Measurements from ENCODE around the gene MPDZ. TPM values are rescaled to one million over a fixed set of nuclear protein-coding genes. Genes with fewer than 3 reads are reported as not detected.

MPDZ gene
- total RNA-seq, 1 donor from 2014 or later, result 70.7 TPM

DNA sequence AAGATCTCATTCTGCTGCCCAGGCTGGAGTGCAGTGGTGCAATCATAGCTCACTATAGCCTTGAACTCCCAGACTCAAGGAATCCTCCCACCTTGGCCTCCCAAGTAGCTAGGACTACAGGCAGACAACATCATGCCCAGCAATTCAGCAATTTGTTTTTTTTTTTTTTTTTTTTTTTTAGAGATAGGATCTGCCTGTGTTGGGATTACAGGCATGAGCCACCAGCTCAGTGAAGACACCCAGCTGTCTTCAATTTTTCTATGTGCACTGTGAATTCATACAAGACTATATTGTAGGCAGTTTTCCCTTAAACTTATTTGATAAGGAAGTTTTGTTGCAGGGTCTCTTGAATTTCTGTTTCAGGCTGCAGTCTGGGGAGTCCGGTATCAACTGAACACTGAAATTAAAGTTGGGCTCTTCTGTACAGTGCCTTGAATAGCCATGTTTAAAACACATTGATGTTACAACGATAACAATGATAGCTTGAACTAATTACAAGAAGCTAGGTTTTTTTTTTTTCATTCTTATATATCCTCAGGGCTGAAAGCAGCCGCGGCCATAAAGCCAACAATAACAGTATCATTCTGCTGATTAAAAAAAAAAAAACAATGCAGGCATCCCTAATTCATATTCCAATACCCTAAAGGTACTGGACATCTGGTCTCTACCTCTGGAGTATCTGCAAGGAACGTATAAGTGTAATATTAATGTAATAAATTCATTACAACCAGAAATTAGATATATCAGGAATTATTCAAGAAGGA is 63.5 kb downstream of the MPDZ start:
- H3K4me1 ChIP-seq, result no peaks in the 10 kb centered on the region
- H3K27ac ChIP-seq (replicated peaks), result no peak overlapping the region
- no peaks in the 10 kb centered on the region for H3K9me3 ChIP-seq (replicated peaks)
- H3K4me3 ChIP-seq, result no peak overlapping the region
- no peaks in the 10 kb centered on the region for H3K27me3 ChIP-seq (ENCODE audit: low read depth)
- TF ChIP-seq CTCF (IDR thresholded peaks at IDR 0.05; ENCODE audit: borderline replicate concordance), result no peak
- no peak for DNase-seq
- H3K36me3 ChIP-seq, result peaks cover 64% of the 10 kb centered on the region
- intact Hi-C loops (cut with micrococcal nuclease), result no loop called here

- no peak for DNase-seq
- H3K27ac ChIP-seq (replicated peaks), result no peak overlapping the region
- peaks cover 18% of the 10 kb centered on the region for H3K4me1 ChIP-seq
- H3K27me3 ChIP-seq (ENCODE audit: low read depth), result no peaks in the 10 kb centered on the region
- TF ChIP-seq CTCF (IDR thresholded peaks at IDR 0.05; ENCODE audit: borderline replicate concordance), result no peak
- intact Hi-C loops (cut with micrococcal nuclease), result no loop called here
- peaks cover 46% of the 10 kb centered on the region for H3K36me3 ChIP-seq
- no peaks in the 10 kb centered on the region for H3K9me3 ChIP-seq (replicated peaks)
- H3K4me3 ChIP-seq, result no peak overlapping the region
Measured at GRCh38 chr9:13213998-13214397, 65.5 kb downstream of the MPDZ start.

DNA sequence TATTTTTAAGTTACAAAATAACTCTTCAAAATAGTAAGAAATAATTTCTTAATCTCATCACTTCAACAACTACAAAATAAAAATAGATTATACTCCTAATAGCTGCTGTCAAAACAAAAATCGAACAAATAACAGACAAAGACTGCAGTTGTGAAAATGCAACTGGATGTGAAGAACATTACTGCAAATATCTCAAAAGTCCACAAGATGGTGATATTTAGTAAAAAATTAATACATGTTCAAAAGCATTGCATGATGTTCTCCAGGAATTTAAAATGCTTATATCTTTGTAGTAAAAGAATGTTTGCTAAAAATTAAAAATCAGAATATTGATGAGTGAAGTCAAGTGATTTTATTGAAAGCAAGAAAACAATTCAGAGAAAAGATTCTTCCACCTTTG is 66.2 kb downstream of the MPDZ start:
- intact Hi-C loops (cut with micrococcal nuclease), result no loop called here
- peaks cover 46% of the 10 kb centered on the region for H3K36me3 ChIP-seq
- TF ChIP-seq CTCF (IDR thresholded peaks at IDR 0.05; ENCODE audit: borderline replicate concordance), result peak; percentile 45
- no peaks in the 10 kb centered on the region for H3K27me3 ChIP-seq (ENCODE audit: low read depth)
- H3K9me3 ChIP-seq (replicated peaks), result no peaks in the 10 kb centered on the region
- H3K27ac ChIP-seq (replicated peaks), result no peak overlapping the region
- peaks cover 25% of the 10 kb centered on the region for H3K4me1 ChIP-seq
- no peak for DNase-seq
- no peak overlapping the region for H3K4me3 ChIP-seq

DNA sequence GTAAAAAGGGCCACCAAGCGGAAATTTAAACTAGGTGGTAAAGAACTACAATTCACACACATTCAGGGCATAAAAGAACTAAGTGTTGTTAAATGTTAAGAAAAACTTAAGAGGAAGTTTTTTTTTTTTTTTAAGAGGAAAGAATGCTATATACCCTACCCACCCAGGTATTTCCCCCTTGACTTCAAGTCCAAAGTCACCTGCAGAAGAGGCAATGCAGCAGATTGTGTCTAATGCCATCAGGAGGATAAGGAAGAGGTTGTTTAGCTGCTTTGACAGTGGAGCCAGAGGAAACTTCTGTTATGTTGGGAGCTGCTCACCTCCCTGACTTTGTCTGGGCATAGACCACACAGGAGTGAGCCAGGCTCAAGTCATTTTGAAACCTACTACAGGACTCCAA is 69.2 kb downstream of the MPDZ start:
- TF ChIP-seq CTCF (IDR thresholded peaks at IDR 0.05; ENCODE audit: borderline replicate concordance), result no peak
- Histone ChIP-seq H3K4me3 (no peak overlapping the region), H3K27ac (replicated peaks) (peak overlapping the region; percentile 63), H3K36me3 (peaks cover 30% of the 10 kb centered on the region), H3K27me3 (ENCODE audit: low read depth) (no peaks in the 10 kb centered on the region), H3K9me3 (replicated peaks) (no peaks in the 10 kb centered on the region), H3K4me1 (peaks cover 26% of the 10 kb centered on the region)
- DNase-seq, result no peak
- intact Hi-C loops (cut with micrococcal nuclease), result no loop called here

DNA sequence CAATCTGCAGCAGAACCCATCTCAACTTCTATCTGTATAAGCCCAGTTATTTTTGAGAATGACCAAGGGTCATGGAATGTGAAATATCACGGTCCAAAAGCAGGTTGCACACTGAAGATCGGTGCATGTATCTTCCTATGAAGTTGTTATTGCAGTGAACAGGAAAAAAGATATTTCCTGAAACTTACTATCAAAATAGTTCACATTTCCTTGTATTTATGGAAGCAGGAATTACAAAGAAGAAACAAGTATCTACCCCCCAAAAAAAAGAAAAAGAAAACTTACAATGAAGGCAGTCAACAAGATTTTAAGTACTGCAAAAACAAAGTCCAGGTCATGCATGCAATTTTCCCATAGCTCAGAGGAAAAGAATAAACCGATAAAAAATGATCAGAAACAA is 70.0 kb downstream of the MPDZ start:
- peak overlapping the region; percentile 63 for H3K27ac ChIP-seq (replicated peaks)
- H3K4me3 ChIP-seq, result no peak overlapping the region
- intact Hi-C loops (cut with micrococcal nuclease), result no loop called here
- H3K4me1 ChIP-seq, result peaks cover 26% of the 10 kb centered on the region
- H3K27me3 ChIP-seq (ENCODE audit: low read depth), result no peaks in the 10 kb centered on the region
- peaks cover 30% of the 10 kb centered on the region for H3K36me3 ChIP-seq
- no peak for TF ChIP-seq CTCF (IDR thresholded peaks at IDR 0.05; ENCODE audit: borderline replicate concordance)
- H3K9me3 ChIP-seq (replicated peaks), result no peaks in the 10 kb centered on the region
- no peak for DNase-seq

Measured in left ventricle myocardium inferior (tissue), 1 donor.